ENCODE measurements around the gene HSP90B1. TPM values are rescaled to one million over a fixed set of nuclear protein-coding genes. Genes with fewer than 3 reads are reported as not detected.

The HSP90B1 gene
- total RNA-seq = 353 TPM
- long read RNA-seq, transcript HSP90B1-201 (18 exons, 2,858 nt) = major isoform, 521 of 577 reads
- long read RNA-seq, partial matches to known transcripts = 19 of 577 reads
- long read RNA-seq, other reads (novel, unspliced or antisense) = 36 of 577 reads

DNA sequence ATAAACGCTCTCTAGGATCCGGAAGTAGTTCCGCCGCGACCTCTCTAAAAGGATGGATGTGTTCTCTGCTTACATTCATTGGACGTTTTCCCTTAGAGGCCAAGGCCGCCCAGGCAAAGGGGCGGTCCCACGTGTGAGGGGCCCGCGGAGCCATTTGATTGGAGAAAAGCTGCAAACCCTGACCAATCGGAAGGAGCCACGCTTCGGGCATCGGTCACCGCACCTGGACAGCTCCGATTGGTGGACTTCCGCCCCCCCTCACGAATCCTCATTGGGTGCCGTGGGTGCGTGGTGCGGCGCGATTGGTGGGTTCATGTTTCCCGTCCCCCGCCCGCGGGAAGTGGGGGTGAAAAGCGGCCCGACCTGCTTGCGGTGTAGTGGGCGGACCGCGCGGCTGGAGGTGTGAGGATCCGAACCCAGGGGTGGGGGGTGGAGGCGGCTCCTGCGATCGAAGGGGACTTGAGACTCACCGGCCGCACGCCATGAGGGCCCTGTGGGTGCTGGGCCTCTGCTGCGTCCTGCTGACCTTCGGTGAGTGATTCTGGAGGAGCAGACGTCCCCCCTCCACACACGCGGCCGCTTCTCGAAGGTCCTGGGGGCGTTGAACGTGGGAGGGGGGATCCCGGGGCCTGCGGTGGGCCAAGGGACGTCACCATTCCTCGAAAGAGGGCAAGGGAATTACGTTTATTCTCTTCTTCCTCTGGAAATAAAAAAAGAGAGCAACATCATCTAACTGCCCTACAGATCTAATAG, at the start of gene HSP90B1:
Gene HSP90B1 (plus strand): TSS at position 377 of the 753 bp plus-strand sequence. CDS start 106 bp downstream, at position 483.
- intact Hi-C loops (cut with DNase I) = no loop called here
- peak; percentile 99 for DNase-seq
- ATAC-seq (ENCODE audit: poor library complexity) = peak; percentile 92

DNA sequence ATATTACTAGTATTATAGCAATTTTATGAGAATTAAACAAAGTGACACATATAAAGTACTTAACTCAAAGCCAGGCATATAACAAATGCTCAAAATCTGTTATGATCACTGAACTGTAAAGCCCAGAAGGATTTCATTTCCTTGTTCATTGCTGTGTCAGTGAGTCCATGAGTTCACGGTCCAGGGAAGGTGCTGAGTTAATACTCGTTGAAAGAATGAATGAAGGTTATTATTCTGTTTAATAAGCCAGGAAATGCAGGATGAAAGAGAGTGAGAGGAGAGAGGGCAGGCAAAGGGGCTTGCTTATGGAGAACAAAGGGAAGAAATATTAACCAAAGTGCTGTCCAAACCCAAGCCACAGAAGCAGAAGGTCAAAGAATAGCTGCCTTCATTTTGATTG, 48.9 kb upstream of the HSP90B1 start:
- ATAC-seq (ENCODE audit: poor library complexity) = no peak
- intact Hi-C loops (cut with DNase I) = no loop called here
- no peak for DNase-seq

DNA sequence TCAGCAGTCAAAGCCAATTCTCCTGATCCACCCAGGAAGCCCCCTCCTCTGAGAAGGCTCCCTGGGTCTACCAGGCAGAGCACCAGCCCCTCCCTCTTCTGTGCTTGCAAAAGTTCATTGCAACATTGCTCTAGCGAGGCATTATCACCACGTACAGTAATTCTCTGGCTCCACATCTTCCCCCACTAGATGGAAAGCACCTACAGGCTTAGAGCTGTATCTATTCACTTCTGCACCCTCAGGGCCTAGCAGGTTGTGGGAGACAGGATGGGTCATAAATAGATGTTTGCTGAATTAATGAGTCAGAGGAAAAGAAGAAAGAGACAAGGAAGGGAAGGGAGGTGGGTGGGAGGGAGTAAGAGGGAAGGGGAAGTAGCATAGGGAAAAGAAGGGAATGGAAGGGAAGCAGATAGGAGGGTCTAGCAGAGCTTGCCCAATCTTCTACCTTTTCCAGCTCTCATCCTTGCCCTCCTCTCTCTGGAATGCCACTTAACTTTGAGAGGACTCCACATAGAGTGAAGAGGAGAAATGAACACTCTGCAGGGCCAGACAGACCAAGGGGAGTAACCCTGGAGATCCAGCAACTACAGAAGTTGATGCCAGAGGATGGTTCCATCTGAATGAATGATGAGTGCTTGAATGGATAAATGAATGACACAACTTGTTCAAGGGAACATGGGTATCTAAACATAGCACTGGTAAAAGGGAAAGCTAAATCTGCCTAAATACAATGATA, 47.2 kb upstream of the HSP90B1 start:
- intact Hi-C loops (cut with DNase I) = no loop called here
- no peak for DNase-seq
- no peak for ATAC-seq (ENCODE audit: poor library complexity)

DNA sequence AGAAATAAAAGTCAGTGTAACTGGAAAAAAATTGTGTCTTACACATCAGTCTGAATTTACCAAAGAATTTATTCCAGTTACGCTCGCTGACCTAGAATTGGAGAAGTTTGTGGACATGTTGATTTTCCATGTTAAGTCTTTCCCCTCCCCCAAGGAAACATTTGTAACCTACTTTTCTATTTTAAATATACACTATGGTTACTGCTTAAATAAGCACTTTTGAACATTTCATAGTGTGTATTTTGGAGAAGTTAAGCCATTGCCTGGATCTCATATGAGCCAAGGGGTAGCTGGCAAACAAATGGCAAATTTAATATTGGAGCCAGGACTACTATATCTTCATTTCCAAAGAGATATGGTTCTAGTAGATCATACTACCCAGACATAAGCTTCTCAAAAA, 46.3 kb upstream of the HSP90B1 start:
- DNase-seq = no peak
- no peak for ATAC-seq (ENCODE audit: poor library complexity)
- intact Hi-C loops (cut with DNase I) = no loop called here

DNA sequence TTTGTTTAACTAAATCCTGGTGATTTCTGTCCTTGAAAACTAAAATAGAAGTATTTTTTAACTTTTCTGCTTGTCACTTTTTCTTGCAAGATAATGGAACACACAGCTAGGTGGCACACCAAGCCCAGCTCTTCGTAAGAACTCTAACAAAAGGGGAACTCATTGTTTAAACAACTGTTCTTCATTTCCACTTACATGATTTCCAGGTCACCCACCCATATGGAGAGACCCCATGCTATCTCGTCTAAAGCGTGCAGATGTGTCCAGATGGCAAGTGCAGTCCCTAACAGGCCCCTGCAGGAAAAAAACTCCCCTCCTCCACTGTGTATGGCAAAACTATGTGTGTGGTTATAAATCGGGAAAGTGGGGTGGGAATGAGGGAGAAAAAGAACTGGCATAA, 45.9 kb upstream of the HSP90B1 start:
- DNase-seq = no peak
- intact Hi-C loops (cut with DNase I) = no loop called here
- ATAC-seq (ENCODE audit: poor library complexity) = no peak

DNA sequence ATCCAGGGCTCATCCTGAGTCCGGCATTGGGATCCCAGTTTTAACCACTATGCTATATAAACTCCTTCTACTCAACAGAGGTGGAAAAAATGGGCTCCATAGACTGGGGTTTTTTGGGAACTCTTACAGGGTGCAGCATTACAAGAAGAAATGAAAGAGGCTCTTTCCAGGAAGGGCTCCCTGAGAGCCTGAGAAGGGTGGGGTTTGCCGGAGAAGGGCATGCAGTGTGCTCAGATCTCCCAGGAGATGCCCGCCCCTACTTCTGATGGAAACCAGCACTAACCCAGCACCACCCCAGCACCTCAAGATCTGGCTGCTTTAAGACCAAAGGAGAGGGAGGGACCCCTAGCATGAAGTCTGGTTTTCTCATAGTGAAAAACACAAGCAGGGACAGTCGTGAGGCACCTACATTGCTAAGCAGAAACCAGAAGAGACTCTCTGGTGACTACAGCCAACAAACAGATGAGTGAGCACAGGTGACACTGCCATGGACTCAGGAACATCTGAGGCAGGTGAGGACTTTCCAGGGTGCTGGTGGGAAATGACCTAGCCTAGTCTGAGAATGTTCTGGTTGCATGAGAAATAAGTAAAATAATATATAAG, 43.9 kb upstream of the HSP90B1 start:
- no peak for ATAC-seq (ENCODE audit: poor library complexity)
- DNase-seq = no peak
- intact Hi-C loops (cut with DNase I) = no loop called here

DNA sequence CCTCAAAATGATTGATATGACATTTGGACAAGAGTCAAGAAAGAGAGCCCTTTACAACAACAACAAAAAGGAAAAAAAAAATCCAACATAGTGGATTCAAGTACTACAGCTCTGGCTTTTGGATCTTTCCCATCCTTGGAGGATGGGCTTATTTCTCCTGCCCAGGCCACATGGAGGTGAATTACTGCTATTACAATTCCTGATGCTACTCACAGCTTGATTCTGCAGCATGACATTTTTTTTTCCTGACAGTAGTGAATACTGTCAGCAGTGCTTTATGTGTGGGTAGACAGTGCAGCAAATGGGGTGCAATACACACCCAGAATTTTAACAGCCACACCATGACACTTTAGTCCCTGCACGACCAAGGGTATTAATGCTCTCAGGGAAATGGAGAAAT, 42.5 kb upstream of the HSP90B1 start:
- DNase-seq = no peak
- intact Hi-C loops (cut with DNase I) = no loop called here
- ATAC-seq (ENCODE audit: poor library complexity) = no peak

DNA sequence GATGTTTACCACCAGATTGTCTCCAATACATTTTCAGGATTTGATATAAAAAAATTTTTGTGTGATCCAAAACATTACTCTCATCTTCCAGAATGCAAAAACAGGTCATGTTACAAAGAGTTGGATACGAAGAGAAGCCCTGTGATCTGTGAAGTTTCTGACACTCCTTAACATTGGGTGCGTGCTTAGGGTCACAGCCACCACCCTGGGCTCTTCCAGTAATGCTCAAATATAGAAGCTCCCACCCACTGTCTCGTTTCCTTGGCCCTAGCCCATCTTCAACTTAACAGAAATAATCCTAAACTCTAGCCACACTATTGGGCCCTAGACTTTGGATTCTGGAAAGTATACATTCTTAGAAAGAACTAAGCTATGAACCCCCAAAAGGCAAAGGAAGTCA, 32.9 kb upstream of the HSP90B1 start:
- ATAC-seq (ENCODE audit: poor library complexity) (no peak), DNase-seq (no peak)
- intact Hi-C loops (cut with DNase I) = no loop called here

DNA sequence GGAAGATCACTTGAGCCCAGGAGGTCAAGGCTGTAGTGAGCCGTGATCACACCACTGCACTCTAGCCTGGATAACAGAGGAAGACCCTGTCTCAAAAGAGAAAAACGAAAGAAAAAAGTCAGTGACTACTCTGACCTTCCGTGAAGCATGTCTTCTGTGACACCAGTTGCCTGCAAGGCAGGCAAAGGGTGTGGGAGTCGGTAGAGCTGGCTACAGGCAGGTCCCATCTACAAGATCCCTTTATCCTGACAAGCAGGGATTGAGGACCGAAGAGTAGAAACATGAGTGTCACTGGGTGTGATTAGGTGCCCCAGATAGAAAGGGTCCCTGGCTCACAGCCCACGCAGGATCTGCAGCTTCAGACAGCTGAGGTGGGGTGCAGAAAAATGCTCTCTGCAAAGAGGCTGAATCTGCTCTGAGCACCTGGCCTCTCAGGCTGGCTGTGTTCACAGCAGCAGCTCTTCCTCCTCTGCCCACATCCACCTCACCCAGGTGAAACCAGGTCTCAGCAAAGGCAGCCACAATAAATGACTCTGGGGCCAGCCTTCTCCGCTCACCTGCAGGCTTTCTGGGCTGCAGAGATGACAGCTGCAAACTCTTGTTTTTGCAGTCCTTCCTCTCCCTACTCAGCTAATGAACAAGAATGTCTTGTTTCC, 28.6 kb upstream of the HSP90B1 start:
- ATAC-seq (ENCODE audit: poor library complexity) (no peak), DNase-seq (no peak)
- intact Hi-C loops (cut with DNase I) = no loop called here

DNA sequence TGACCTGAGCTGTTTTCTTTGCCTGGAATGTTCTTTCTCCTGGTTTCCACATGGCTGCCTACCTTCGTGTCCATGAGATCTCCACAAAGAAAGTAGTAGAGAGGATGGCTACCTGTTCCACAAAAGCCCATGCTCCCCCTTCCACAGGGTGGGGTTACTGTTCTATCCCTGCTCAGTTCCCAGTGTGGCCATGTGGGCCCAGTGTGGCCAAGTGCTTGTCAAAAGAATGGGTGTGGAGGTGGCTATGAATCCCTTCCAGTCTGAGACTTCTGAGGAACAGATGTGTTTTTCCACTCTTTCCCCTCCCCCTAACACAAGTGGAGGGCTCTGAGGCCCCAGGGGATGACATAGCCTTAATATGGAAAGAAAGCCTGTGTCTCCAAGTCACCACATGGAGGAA, 26.2 kb upstream of the HSP90B1 start:
- ATAC-seq (ENCODE audit: poor library complexity) (no peak), DNase-seq (no peak)
- intact Hi-C loops (cut with DNase I) = no loop called here

DNA sequence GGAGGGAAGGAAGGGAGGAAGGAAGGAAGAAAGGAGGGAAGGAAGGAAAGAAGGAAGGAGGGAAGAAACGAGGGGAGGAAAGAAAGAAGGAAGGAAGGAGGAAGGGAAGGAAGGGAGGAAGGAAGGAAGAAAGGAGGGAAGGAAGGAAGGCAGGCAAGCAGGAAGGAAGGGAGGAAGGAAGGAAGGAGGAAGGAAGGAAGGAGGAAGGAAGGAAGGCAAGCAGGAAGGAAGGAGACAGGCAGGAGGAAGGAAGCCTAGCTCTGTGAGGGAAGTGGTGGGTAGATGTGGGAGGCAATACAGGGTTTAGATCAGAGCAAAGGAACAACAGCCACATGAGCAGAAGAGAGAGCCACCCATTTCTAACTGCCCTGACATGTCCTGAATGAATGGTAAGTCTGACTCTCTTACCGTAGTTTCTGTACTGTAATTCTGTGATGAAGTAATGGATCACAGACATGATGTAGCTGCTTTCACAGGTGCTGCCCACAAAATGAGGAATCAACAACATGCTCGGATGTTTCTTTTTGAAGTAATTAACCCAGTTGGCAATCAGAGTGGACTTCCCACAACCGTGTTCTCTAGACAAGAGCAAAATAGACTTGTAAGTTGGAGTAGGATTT, 24.4 kb upstream of the HSP90B1 start:
- ATAC-seq (ENCODE audit: poor library complexity) = no peak
- no peak for DNase-seq
- intact Hi-C loops (cut with DNase I) = no loop called here

DNA sequence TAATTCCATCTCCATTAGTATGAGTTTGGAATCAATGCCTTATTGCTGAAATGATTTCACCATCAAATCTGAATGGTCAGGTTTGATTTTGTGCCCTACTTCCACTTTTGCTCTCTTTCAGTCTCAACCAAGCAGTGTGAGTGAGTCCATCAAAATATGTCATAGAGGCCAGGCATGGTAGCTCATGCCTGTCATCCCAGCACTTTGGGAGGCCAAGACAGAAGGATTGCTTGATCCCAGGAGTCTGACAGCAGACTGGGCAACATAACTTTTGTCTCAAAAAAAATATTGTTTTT, 22.0 kb upstream of the HSP90B1 start:
- ATAC-seq (ENCODE audit: poor library complexity) = no peak
- no peak for DNase-seq
- intact Hi-C loops (cut with DNase I) = no loop called here

DNA sequence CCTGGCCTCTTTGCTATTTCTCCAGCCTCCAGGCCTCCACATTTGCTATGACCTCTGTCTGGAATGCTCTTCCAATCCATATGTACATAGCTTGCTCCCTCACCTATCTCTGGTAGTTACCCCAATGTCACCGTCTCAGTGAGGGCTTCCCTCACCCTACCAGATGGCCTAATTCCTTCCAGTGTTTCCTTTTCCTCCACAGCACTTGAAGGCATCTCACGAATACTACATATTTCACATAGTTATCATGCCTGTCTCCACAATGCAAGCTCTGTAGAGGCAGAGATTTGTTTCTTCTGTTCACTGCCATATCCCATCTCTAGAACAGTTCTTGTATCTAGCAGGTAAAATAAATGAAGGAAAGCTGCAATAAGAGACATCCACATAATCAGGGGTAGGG, 21.3 kb upstream of the HSP90B1 start:
- no peak for ATAC-seq (ENCODE audit: poor library complexity)
- DNase-seq = no peak
- intact Hi-C loops (cut with DNase I) = no loop called here

DNA sequence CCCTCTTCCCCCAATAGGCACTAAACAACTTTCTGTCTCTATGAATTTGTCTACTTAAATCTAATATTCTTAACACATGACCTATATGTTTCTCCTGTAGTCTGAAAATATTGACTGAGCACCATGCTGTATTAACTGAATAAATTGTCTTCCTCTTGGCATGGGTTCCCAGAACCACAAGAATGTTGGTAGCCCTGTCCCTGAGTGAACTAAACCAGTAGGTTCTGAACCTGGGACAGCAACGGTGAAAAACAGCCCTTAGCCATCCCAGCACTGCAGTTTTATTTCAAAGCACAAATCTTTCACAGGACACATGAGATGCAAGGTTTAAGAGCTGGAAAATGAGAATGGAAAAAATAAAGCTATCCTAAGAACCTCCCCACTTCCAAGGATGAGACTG, 20.4 kb upstream of the HSP90B1 start:
- ATAC-seq (ENCODE audit: poor library complexity) (no peak), DNase-seq (no peak)
- intact Hi-C loops (cut with DNase I) = no loop called here

DNA sequence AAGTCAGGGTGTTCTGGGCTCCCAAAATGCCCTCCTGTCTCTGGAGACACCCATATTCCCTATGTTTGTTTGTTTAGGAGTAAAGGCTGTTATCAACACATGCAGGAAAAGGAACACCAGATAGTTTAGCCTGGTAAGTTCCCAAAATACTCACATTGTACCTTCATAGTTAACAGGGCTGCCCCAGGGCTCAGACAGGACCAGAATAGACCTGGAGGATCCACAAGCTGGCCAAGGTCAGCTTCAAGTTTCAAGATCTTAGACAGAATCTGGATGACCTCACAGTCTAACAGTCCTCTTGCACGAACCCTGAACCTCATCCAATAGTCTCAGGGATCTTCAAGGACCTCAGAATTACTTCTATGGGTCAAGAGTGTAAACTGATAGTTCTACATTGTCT, 18.1 kb upstream of the HSP90B1 start:
- intact Hi-C loops (cut with DNase I) = no loop called here
- no peak for ATAC-seq (ENCODE audit: poor library complexity)
- no peak for DNase-seq

DNA sequence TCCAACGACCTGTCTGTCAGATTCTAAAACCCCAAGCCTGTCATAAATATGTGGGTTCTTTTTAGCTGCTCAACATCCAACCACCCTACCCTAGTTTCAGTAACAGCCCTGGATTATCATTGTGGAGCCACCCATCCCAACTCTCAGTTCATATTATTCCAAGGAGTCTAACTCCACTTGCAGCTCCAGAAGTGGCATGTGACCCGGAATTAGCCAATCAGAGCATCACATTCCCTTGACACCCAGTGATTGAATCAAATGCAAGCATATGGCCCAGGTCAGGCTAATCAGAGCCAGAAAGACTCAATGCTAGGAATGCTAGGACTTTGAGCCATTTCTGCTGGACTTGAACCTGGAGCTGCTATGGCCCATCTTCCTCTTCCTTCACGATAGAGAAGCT, 17.1 kb upstream of the HSP90B1 start:
- ATAC-seq (ENCODE audit: poor library complexity) (no peak), DNase-seq (no peak)
- intact Hi-C loops (cut with DNase I) = no loop called here

DNA sequence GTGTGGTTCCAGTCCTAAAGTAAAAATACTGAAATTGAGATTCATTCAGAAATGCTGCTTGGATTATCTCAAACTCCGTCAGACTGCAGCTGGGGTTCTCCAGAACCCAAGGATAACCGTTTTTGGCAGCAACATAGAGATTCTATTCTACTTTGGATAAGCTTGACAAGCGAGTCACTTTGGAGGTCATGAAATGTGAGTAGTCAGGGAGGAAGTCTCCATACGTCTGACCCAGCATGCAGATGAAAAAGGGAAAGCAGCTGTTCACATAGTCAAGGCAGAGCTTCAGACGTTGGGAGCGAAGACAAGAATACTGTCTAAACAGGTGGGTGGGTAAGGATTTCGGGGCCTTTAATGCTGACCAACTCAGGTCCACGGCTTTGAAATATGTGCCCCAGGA, 14.9 kb upstream of the HSP90B1 start:
- intact Hi-C loops (cut with DNase I) = no loop called here
- ATAC-seq (ENCODE audit: poor library complexity) = no peak
- DNase-seq = no peak

DNA sequence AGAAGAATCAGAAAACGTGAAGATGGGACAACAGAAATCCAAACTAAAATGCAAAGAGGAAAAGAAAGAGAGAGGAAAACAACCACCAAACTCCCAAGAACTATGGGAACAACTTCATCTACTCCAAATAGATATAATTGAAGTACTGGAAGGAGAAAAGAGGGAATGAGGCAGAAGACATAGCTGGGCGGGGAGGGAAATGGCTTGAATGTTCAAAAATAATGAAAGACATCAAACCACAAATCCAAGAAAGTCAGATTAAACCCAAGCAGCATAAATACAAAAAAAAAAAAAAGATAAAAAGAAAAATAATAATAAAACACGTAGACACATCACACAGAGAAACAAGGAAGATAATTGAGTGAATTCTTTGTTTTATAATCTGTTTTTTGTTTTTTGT, 12.3 kb upstream of the HSP90B1 start:
- DNase-seq (no peak), ATAC-seq (ENCODE audit: poor library complexity) (no peak)
- intact Hi-C loops (cut with DNase I) = no loop called here

Data from Right ventricle myocardium superior (tissue), 1 donor.